DMS79 treated with DMSO at 0.1 percent for 48 hours (cell line): ENCODE measurements around the gene WDR54.
"Not testable (repeated sequence)": the region's sequence is repeated elsewhere in the genome, so short reads cannot be mapped to it uniquely, and the experiment has no call there.

Experiments used
- DNase-seq: peaks from one replicate; lab custom pipeline; 2025; lab: John Stamatoyannopoulos, UW

The WDR54 gene

DNA sequence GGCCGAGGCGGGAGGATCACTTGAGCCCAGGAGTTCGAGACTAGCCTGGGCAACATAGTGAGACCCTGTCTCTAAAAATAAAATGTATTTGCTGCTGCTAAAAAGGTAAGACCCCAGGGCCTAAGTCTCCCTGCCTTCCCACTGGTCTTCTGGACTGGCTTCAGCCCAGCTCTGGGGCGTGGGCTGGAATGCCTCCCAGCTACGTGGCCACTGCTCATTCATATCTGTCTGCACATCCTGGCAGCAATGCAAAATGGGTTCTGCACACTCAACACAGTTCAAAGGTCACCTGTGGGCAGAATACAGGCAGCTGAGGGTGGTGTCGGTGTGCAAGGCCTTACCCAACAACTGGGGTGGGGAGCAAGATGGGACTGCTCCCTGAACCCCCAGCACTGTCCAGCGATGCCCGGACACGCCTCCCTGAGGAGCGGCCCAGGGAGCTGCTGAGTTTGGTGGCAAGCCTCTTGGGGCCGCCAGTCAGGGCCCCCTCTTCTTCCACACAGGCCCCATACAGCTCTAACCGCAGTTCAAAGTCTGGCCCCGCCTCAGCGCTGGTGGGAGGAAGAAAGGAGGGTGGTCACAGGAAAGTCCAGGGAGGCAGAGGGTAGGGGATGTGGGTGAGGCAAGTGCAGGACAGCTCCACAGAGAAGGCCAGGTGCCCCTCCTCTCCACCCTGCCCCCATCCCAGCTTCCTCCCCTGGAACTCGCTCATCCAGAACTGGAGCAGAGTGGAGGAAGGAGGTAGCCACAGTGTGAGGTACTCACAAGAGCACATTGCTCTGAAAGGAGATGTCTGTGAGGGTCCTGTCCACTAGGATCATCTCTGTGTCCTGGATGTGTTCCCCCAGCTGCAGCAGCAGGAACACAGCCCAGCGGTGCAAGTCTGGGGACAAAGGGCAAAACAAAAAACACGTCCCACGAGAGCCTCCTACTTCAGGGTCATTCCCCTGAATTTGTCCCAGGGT is 8.2 kb downstream of the WDR54 start:
- DNase-seq, result no peak

DNA sequence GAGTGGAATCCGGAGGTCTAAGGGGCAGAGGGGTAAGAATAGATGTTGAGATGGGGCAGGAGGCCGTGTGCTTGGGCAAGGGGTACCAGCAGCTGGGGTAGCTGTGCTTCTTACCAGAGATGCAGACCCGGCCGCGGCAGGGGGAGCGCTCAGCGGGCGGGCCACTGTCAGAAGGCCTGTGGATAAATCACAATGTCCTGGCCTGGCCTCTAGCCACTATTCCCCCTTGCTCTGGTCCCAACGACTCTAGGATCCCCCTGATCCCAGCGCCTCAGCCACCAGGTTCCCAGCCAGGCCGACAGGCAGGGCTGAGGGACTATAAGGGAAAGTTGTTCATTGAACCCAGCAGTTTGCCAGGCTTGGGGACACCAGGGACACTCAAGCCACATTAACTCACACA is 9.0 kb downstream of the WDR54 start:
- no peak for DNase-seq

DNA sequence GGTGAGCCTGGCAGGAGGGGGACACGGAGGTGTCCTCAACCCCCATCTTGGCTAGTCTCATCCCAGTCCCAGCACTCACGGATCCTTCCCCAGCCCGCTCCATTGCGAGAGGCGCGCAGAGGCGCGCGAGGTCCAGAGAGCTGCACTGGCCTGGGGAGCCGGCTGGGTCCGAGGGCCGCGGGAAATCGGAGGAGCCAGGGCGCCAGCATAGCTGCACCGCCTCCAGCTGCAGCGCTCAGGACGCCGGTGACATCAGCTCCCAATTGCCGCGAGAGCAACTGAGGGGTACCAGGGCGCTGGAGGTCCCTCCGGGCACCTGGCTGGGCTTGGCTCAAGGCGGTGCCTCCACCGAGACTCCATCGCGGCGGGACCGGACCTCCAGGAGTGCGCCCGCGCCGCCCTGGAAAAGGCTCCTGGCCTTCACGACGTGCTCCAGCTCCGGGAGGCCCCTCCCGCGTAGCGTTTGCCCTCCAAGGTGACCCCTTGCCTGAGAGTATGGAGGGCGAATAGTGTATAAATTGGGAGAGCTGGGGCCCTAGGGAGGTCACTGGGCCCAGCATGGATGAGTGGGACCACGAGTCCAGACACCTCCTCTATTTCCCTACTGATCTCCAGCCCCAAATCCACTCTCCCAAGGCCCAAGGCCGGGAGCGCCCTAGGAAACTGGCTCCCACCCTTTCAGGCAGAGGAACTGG is 14.7 kb downstream of the WDR54 start:
- no peak for DNase-seq

- DNase-seq, result no peak
Measured at GRCh38 chr2:74436848-74437695, 15.5 kb downstream of the WDR54 start.

GRCh38 chr2:74438248-74438647 is 16.7 kb downstream of the WDR54 start:
- DNase-seq, result no peak

DNA sequence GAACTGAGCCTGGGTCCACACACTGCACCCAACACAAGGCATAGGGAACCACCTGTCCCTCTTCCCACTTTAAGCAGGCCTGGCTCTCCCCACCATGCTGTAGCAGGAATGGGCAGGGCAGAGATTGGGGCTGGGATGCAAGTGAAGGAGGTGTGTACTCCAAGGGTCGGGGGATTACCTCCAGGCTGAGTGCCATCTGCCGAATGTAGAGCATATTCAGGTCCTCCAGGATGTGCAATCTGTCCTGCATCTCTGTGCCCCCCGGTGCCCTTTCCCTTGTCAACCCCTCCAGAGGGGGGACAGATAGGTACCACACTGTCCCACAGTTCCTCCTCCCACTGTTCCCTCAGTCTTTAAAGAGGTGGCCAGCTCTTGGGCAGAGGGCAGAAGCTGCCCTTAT is 17.8 kb downstream of the WDR54 start:
- DNase-seq, result no peak

DNA sequence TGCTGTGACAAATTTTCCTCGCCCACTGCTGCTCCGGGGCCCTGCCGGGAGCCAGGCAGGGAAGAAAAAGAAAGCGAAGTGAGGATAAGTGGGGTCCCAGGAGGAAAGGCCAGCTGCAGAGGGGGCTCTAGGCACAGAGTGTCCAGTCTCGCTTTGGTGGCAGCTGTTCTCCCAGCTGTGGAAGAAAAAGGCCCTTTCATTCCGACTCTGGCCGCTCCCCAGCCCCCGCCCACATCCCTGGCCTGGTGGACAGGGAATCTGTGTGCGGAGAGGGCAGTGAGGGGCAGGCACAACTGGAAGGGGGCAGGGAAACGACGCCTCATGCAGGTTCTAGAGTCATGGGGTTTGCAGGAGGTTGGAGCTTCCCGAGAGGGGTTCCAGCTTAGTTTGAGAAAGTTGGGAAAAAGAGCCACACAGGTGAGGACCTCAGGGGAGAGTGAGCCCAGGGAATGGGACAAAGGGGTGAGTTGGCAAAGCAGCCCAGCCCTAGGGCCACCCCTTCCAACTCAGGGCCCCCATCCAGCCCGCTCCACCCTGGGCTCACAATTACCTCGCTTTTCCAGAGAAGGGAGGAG is 18.4 kb downstream of the WDR54 start:
- no peak for DNase-seq

DNA sequence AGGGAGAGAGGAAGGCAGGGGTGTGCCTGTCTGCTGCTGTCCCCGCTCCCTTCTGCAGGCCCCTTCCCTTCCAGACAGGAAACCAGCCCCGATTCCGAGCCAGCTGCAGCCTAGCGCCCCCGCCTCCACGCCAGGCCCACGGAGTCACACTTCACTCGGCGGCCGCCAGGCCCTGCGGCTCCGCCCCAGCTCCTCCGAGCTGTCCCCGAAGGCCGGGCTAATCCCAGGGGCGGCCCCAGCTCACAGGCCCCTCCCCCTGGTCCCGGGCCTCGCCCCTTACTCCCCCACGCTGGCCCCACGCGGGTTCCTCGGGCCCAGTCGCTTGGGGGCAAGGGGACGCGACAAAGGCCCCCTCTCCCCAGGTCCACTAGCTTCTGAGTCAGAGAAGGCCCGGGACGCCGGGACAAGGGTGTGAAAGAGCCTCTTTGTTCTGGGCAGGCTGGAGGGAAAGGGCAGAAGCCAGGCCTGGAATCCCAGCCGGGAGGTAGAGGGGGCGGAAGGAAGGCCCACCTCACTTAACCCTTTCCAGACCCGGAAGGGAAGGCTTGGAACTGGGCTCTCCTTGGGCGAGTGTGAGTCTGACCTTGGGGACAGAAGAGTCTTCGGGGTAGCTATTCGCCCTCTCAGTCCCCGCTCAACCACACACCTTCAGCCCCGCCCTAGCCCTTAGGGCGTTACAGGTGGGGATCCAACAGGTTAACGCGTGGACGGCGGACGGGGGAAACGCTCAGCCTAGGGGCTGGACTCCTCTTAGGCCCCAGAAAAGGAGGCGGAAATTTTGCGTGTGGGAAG is 19.0 kb downstream of the WDR54 start:
- peak; percentile 85 for DNase-seq

DNA sequence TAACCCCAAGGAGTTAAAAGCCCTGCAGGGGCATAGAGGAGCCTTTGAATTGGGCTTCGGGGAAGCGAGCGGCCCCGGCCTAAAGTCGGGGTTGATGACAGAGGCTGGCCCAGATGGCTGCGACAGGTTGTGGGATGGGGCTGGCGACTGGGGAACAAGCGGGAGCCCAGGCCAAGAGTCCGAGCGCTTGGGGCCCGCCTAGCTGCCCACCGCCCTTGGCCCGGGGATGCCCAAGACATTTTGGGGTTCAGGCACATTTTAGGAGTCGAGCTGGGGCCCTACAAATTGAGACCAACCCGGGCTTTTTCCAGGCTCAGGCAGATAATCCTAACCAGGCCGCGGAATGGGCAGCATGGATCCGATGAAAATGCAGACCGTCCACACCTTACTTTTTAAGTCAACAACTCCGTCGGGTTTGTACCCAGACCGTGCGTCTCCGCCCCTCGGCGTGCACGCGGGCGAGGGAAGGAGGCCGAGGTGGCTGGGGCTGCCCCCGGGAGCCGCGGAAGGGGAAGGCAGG is 19.7 kb downstream of the WDR54 start:
- no peak for DNase-seq

DNA sequence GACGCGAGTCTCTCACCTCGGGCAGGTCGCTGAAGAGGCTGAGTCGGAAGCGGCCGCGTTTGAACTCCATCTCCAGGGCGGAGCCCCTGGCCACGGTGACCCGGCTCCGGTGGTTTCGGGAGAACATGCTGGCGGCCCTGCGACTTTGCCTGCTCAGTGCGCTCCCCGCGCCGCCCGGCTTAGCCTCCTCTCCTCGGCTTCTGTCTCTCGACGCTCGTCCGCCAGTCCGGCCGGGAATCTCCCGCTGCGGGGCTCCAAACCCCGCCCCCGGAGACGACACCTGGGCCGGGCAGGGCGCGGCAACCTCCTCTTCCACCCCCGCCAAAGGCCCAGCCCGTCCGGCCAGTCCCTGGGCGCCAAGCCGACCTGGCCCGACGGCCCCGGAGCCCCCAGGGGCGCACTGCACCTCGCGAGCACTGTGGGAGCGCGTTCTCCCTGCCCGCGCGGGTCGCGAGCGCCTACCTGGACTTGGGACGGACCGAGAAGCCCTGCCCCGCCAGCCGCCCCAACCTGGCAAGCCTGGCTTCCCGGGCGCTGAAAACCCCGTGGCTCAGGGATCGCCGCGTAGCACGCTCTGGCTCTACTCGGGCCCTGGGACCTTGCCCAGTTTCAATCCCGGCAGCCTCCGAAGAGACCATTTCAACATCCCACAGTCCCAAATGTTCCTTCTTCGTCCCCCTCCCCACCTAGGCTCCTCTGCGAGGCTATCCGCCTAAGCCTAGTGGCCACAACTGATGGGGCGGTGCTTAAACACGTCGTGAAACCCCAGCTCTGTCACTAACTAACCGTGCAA is 20.4 kb downstream of the WDR54 start, which contains the start of gene RTKN:
TSS of gene RTKN (minus strand) at position 248 of the 793 bp plus-strand sequence. CDS start at position 127, 121 bp downstream.
- DNase-seq, result peak; percentile 38

GRCh38 chr2:74442483-74443297 is 21.2 kb downstream of the WDR54 start:
- DNase-seq, result not testable (repeated sequence)

DNA sequence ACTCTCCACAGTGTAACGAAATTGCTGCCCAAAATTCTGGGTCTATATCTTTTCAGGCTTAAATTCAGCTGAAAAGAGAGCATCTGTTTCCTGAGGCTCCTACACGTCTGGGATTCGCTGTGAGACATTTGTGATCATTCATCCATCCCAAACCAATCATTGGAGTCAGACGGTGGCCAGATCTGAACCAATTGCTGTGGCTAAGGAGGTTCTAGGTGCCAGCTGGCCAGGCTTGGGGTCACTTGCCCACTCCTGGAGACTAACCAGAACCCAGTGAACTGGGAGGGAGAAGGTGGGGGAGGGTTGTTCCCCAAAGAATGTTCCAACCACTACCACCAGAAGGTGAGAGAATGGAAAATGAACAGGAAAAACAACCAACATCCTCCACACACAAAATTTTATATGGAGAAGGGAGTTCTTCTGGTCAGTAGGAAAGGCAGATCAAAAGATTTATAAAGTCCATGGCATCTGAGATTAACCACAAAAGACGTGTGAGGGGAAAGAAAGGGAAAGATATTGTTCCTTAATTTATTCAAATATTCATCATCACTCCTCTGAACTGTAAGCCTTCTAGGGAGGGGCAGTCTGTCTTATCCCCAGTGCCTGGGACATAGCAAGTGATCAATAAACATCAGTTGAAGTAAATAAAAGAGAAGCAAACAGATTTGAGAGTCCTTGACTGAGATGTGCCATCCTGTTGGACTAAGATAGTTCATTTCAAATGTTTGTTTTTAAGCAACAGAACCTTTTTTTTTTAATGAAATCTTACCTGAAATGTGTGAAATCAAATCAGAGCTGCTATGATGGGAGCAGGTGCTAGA is 23.2 kb downstream of the WDR54 start:
- no peak for DNase-seq

DNA sequence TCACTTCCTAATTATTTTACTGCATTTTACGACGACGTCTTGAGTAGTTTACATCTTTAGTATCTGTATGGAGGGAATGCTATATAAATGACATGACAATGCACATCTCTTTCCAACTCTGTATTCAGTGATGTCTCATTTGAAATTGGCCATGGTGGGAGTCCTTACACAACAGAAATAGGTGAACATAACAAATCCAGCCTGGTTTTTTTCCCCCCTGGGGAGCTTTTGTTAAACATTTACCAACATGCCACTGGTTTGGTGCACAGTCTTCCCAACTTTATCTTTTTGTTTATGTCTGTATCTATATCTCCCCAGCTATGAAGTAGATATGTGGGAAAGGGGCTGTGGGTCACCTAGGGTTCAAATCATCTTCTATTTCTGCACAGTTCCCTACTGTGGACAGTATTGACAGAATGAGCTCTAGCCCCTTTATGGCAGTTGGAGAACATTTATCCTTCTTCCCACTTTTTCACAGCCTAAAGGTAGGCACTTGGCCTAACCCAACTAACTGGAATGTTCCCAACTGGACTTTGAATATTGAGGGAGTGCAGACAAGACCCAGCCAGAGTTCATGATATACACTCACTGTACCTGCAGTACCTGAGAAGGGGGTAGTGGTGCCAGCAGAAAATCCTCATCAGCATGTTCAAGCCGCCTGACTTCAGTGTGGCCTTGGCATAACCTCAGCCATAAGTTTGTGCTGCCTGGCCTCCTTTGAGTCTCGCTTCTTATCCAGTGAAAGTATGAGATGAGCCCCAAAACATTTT is 25.9 kb downstream of the WDR54 start:
- no peak for DNase-seq

DNA sequence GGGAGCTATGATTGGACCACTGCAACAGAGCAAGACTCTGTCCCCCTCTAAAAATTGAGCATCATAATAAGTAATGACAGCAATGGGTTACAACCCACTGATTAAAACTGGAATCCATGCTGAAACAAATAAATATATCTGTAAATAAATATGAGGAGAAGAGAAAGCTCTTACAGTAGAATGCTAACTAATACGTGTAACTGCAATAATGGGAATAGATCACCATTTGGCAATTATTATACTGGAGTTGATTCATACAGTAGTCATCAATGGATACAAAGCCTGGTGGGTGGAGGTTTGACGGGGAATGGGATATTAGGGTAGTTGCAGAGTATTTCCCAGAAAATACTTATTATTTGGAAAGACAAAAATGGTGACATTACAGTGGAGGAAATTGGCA is 27.2 kb downstream of the WDR54 start:
- no peak for DNase-seq

- no peak for DNase-seq
Measured at GRCh38 chr2:74450570-74451190, 29.1 kb downstream of the WDR54 start.

DNA sequence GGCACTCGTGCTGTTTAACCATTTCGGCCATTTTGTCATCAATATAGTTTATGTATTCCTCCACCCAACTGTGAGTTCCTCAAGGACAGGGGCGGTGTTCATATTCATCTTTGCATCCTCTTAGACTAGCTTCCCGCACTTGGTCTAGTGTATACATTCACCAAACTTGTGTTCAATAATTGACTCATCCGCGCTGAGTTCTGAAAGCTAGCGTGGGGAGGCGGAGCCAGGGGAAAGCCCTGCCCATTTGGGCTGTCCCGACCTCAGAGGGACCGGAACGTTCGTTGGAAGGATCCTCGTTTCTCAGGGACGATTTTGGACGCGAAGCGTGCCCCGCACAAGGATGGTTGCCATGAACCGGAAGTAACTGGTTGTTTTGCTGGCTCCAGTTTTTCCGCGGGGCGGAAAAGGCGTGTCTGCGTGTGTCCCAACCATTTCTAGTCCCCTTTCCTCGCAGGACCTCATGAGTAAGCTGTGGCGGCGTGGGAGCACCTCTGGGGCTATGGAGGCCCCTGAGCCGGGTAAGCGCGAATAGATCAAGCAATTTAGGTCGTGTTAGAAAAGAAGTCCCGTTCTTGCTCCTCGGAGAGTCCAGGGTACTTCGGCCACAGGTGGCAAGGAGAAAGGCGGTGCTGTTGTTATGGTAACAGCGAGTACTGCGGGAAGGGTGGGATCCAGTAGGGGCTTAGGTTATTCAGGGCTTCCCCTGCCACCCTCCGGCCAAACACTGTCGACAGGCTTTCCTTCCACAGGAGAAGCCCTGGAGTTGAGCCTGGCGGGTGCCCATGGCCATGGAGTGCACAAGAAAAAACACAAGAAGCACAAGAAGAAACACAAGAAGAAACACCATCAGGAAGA is 33.4 kb downstream of the WDR54 start, which contains the start of gene INO80B:
TSS of gene INO80B (plus strand) at position 434 of the 858 bp plus-strand sequence. CDS start at position 464, 30 bp downstream.
- DNase-seq, result peak; percentile 97
